Vagina (tissue), 2 donors: ENCODE data around the gene LSM4. TPM values are rescaled to one million over a fixed set of nuclear protein-coding genes. Genes with fewer than 3 reads are reported as not detected.
"Not testable (repeated sequence)": the region's sequence is repeated elsewhere in the genome, so short reads cannot be mapped to it uniquely, and the experiment has no call there.

Experiments
- DNase-seq, 2 donors: peaks; one replicate each; pipeline ENCODE4 v3.0.0-alpha.2; 2017; ENCODE audit errors: extremely low spot score in 2 of 2
- H3K27ac ChIP-seq: fragments of 200-600 bp; sonication (generic); one replicate; pipeline ENCODE4 v1.5.1; 2019
- H3K27me3 ChIP-seq: fragments of 200-600 bp; sonication (generic); one replicate; pipeline ENCODE4 v1.5.1; 2019
- H3K36me3 ChIP-seq, 2 donors: fragments of 200-600 bp; sonication (generic); one replicate each; pipeline ENCODE4 v1.5.1; 2017 to 2019
- H3K4me1 ChIP-seq: fragments of 200-600 bp; sonication (generic); one replicate; pipeline ENCODE4 v1.5.1; 2019
- H3K4me3 ChIP-seq, 2 donors: fragments of 200-600 bp; sonication (generic); 1 replicate in 1 of 2; 2 replicates in 1 of 2; pipeline ENCODE4 v1.5.1; 2016 to 2019
- H3K9me3 ChIP-seq: fragments of 200-600 bp; sonication (generic); one replicate; pipeline ENCODE4 v1.5.1; 2019
- POLR2A ChIP-seq, 2 donors: fragments of 450-650 bp; IDR thresholded peaks; one replicate each; pipeline ENCODE4 v1.6.1; 2017; ENCODE audit warnings: antibody characterized with exemption in 2 of 2, mild to moderate bottlenecking in 2 of 2, moderate library complexity in 2 of 2
- POLR2AphosphoS5 ChIP-seq, 2 donors: sonication (generic); formaldehyde crosslinking; IDR thresholded peaks; one replicate each; pipeline ENCODE4 v1.9.0; 2017; ENCODE audit warnings: antibody characterized with exemption in 2 of 2, mild to moderate bottlenecking in 2 of 2, low read depth in 1 of 2; ENCODE audit not compliant: insufficient read depth in 1 of 2
- intact Hi-C: fragments of 100-400 bp; cut with DNase I; formaldehyde crosslinking; loops from one replicate; pipeline ENCODE4 v1.15.1; 2023
- total RNA-seq: library from RNA; depleted of rRNA; stranded (reverse); fragments of >200 nt; gene quantifications from one replicate; pipeline ENCODE4 v1.2.3, GENCODE V29; 2016
- TF ChIP-seq, protein P1 (sequence below), 3 experiments: fragments of 450-650 bp in 2 of 3; fragments of 200-600 bp in 1 of 3; sonication (generic) in 1 of 3; IDR thresholded peaks; one replicate each; pipeline ENCODE4 v1.5.1; 2017 to 2019; ENCODE audit warnings: antibody characterized with exemption in 3 of 3, mild to moderate bottlenecking in 2 of 3, moderate library complexity in 2 of 3

Gene LSM4
- 54.3 TPM for total RNA-seq

DNA sequence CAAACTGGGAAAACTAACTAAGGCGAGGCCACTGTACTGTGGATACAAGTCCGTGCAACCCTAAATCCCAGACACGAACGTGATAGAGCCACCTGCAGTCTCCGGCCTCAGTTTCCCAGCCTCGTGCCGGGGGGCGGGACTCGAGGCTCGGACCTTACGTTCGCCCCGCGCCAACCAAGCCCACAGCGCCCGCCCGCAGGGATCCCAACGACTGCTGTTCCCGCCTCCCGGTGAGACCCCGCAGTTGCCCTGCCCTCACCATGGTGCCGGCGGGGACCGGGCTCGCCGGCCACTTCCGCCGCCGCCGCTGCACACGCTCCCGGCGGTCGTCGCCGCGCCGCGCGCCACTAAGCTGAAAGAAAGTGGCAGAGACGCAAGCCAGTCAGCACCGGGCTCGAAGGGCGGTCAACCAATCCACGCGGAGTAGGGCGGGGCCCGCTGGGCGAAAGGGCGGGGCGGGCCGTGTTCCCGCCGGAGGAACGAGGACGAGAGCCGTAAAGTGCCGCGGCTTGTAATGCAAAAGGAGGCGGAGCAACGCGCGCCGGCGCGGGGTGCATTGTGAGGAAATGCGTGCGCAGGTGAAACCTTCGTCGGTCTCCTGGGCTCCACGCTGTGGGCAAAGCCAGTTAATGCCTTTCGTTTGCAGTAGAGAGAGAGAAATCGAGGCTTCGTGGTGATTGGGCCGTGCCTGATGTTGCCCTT is at the start of gene LSM4:
Gene LSM4, minus strand, starts transcription at position 318 of the 702 bp plus-strand sequence. Its CDS starts 56 bp downstream, at position 262.
- intact Hi-C loops: loop anchor here (1.0 kb wide), 1 partner anchor 44 kb away; no protein-coding TSS in a partner anchor
- no peaks in the 10 kb centered on the region for H3K9me3 ChIP-seq

GRCh38 chr19:18368504-18369222 is 45.8 kb upstream of the LSM4 start:
- H3K27ac ChIP-seq: no peak overlapping the region
- H3K36me3 ChIP-seq: no peaks in the 10 kb centered on the region
- H3K27me3 ChIP-seq: no peaks in the 10 kb centered on the region
- H3K4me3 ChIP-seq: no peak overlapping the region
- intact Hi-C loops: no loop called here
- peaks cover 18% of the 10 kb centered on the region for H3K4me1 ChIP-seq
- no peak for DNase-seq
- TF ChIP-seq POLR2AphosphoS5 (IDR thresholded peaks at IDR 0.05; ENCODE audit: insufficient read depth in 1 of 2, low read depth in 1 of 2) (no peak), POLR2A (IDR thresholded peaks at IDR 0.05) (no peak)
- TF ChIP-seq, protein P1, sequence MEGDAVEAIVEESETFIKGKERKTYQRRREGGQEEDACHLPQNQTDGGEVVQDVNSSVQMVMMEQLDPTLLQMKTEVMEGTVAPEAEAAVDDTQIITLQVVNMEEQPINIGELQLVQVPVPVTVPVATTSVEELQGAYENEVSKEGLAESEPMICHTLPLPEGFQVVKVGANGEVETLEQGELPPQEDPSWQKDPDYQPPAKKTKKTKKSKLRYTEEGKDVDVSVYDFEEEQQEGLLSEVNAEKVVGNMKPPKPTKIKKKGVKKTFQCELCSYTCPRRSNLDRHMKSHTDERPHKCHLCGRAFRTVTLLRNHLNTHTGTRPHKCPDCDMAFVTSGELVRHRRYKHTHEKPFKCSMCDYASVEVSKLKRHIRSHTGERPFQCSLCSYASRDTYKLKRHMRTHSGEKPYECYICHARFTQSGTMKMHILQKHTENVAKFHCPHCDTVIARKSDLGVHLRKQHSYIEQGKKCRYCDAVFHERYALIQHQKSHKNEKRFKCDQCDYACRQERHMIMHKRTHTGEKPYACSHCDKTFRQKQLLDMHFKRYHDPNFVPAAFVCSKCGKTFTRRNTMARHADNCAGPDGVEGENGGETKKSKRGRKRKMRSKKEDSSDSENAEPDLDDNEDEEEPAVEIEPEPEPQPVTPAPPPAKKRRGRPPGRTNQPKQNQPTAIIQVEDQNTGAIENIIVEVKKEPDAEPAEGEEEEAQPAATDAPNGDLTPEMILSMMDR (IDR thresholded peaks at IDR 0.05): no peak
- no peaks in the 10 kb centered on the region for H3K9me3 ChIP-seq

More for the DNA sequence above, at the start of gene LSM4:
- TF ChIP-seq, protein P1 (IDR thresholded peaks at IDR 0.05): peak in 1 of 3 experiments; percentile 10
- TF ChIP-seq POLR2A (IDR thresholded peaks at IDR 0.05) (peak in 1 of 2 donors; percentile 43), POLR2AphosphoS5 (IDR thresholded peaks at IDR 0.05; ENCODE audit: insufficient read depth in 1 of 2, low read depth in 1 of 2) (peak; percentile 94)
- peaks cover 40% of the 10 kb centered on the region for H3K4me1 ChIP-seq
- H3K36me3 ChIP-seq: no peaks in the 10 kb centered on the region
- H3K4me3 ChIP-seq: peak within 1 kb of the TSS; percentile 71 to 73
- H3K27me3 ChIP-seq: no peaks in the 10 kb centered on the region
- DNase-seq: peak in 1 of 2 donors; percentile 98
- H3K27ac ChIP-seq: peak within 1 kb of the TSS; percentile 89

DNA sequence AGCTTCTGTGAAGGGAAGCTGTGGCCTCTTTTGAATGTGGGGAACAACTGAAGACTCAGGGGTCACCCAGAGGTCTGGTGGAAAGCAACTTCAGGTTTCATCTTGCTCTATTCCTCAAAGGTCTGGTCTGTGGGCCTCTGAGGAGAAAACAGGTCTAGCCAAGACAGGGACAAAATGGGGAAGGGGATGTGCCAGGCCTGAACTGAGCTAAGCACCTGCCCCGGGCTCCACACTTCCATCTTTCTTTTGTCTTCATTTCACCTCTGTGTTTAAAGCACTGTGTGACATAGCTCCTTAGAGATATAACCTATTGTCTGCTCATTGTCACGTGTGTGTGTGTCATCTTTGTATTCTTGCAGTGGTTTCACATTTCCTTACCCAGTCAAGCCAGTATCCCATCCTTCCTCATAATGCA is 43.2 kb upstream of the LSM4 start:
- H3K9me3 ChIP-seq: no peaks in the 10 kb centered on the region
- TF ChIP-seq POLR2AphosphoS5 (IDR thresholded peaks at IDR 0.05; ENCODE audit: insufficient read depth in 1 of 2, low read depth in 1 of 2) (peak in 1 of 2 donors; percentile 20), POLR2A (IDR thresholded peaks at IDR 0.05) (no peak)
- TF ChIP-seq, protein P1 (IDR thresholded peaks at IDR 0.05): no peak
- peaks cover 14% of the 10 kb centered on the region for H3K4me1 ChIP-seq
- H3K27ac ChIP-seq: peak overlapping the region; percentile 75
- intact Hi-C loops: no loop called here
- H3K27me3 ChIP-seq: no peaks in the 10 kb centered on the region
- DNase-seq: no peak
- H3K36me3 ChIP-seq: peaks cover 0 to 5% of the 10 kb centered on the region in 2 donors
- H3K4me3 ChIP-seq: no peak overlapping the region

DNA sequence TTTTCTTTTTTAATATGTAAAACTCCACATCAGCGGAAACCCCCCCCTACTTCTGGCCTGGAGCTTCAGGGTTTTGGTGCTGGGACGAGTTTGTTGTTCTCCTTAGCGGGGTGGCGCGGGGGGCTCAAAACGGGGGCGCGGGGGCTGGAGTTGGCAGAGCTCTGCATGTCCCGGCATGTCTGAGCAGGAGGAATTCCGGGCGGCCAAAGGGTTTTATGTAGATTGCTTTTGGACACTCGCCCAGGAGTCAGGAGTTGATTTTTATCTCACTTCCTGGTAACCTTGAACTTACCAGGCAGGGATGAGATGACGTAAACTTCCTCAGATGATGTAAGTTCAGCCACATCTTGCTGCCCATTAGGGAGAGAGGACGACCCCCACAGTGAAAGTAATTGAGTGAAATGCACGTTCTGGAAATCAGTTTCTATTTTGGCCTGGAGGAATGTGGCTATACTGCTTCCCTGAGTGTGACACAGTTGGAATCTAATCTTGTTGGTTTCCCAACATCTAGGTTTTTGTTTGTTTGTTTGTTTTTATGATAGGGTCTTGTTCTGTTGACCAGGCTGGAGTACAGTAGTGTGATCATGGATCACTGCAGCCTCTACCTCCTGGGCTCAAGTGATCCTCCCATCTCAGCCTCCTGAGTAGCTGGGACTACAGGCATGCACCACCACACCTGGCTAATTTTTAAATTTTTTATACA is 42.1 kb upstream of the LSM4 start:
- TF ChIP-seq, protein P1 (IDR thresholded peaks at IDR 0.05): no peak
- peak; percentile 51 to 83 for TF ChIP-seq POLR2AphosphoS5 (IDR thresholded peaks at IDR 0.05; ENCODE audit: insufficient read depth in 1 of 2, low read depth in 1 of 2)
- H3K36me3 ChIP-seq: peaks cover 0 to 10% of the 10 kb centered on the region in 2 donors
- H3K9me3 ChIP-seq: no peaks in the 10 kb centered on the region
- H3K4me3 ChIP-seq: peak overlapping the region in 1 of 2 donors; percentile 10
- peak overlapping the region; percentile 75 for H3K27ac ChIP-seq
- no peak for DNase-seq
- H3K4me1 ChIP-seq: peaks cover 14% of the 10 kb centered on the region
- intact Hi-C loops: no loop called here
- H3K27me3 ChIP-seq: no peaks in the 10 kb centered on the region

DNA sequence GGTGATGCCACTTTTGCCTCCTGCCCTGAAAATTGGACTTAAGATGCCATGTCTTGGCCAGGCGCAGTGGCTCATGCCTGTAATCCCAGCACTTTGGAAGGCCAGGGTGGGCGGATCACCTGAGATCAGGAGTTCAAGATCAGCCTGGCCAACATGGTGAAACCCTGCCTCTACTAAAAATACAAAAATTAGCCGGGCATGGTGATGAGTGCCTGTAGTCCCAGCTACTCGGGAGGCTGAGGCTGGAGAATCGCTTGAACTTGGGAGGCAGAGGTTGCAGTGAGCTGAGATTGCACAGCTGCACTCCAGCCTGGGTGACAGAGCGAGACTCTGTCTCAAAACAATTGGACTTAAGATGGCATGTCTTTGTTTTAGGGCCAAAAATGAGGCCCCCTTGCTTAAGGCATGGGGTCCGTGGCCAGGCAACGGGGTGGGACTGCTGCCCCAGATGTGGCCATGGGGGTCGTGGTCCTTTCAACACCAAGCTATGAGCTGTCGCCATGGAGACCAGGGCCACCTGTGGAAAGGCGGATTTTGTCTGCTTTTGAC is 41.5 kb upstream of the LSM4 start:
- DNase-seq, intact Hi-C loops, H3K27me3 ChIP-seq, H3K9me3 ChIP-seq: not testable (repeated sequence)
- peaks cover 14% of the 10 kb centered on the region for H3K4me1 ChIP-seq
- H3K27ac ChIP-seq: peak overlapping the region; percentile 75
- H3K36me3 ChIP-seq: peaks cover 0 to 13% of the 10 kb centered on the region in 2 donors
- H3K4me3 ChIP-seq: peak overlapping the region in 1 of 2 donors; percentile 10
